ENCODE measurements around the gene ST6GALNAC3. TPM values are rescaled to one million over a fixed set of nuclear protein-coding genes. Genes with fewer than 3 reads are reported as not detected.
A peak's percentile ranks its signal among the peaks of the same experiment; 100 is the strongest.

ST6GALNAC3 gene
- total RNA-seq, 1 experiment from 2014 or later = 4.8 TPM

GRCh38 chr1:76266762-76267161 is 192.2 kb downstream of the ST6GALNAC3 start:
- Histone ChIP-seq H3K79me2 (ENCODE audit: low read length) (no peaks in the 10 kb centered on the region), H3K27ac (ENCODE audit: low read length) (peak overlapping the region; percentile 98), H3K9me2 (replicated peaks; ENCODE audit: insufficient read depth, low read length) (no peaks in the 10 kb centered on the region), H3K36me3 (ENCODE audit: insufficient read depth, low read length) (no peaks in the 10 kb centered on the region), H3K4me1 (ENCODE audit: low read length) (peaks cover 86% of the 10 kb centered on the region), H4K20me1 (ENCODE audit: insufficient read depth, low read depth, low read length) (no peaks in the 10 kb centered on the region), H3K9ac (ENCODE audit: low read length) (peak overlapping the region; percentile 73), H3K4me3 (ENCODE audit: low read length) (no peak overlapping the region), H3K27me3 (ENCODE audit: low read length) (no peaks in the 10 kb centered on the region), H2AFZ (ENCODE audit: low read length) (no peak overlapping the region), H3K9me3 (ENCODE audit: low read length) (no peaks in the 10 kb centered on the region), H3K4me2 (ENCODE audit: low read depth, low read length, poor library complexity, severe bottlenecking) (peak overlapping the region; percentile 75)
- DNase-seq = no peak

GRCh38 chr1:76267631-76268030 is 193.1 kb downstream of the ST6GALNAC3 start:
- Histone ChIP-seq H3K9me3 (ENCODE audit: low read length) (no peaks in the 10 kb centered on the region), H3K36me3 (ENCODE audit: insufficient read depth, low read length) (no peaks in the 10 kb centered on the region), H2AFZ (ENCODE audit: low read length) (no peak overlapping the region), H3K9ac (ENCODE audit: low read length) (peak overlapping the region; percentile 73), H3K79me2 (ENCODE audit: low read length) (no peaks in the 10 kb centered on the region), H3K4me3 (ENCODE audit: low read length) (peak overlapping the region; percentile 28; the same call in 1 of the 2 replicates), H3K9me2 (replicated peaks; ENCODE audit: insufficient read depth, low read length) (no peaks in the 10 kb centered on the region), H4K20me1 (ENCODE audit: insufficient read depth, low read depth, low read length) (no peaks in the 10 kb centered on the region), H3K27ac (ENCODE audit: low read length) (peak overlapping the region; percentile 98), H3K27me3 (ENCODE audit: low read length) (no peaks in the 10 kb centered on the region), H3K4me2 (ENCODE audit: low read depth, low read length, poor library complexity, severe bottlenecking) (peak overlapping the region; percentile 75), H3K4me1 (ENCODE audit: low read length) (peaks cover 82% of the 10 kb centered on the region)
- DNase-seq = peak; percentile 86

- peaks cover 81% of the 10 kb centered on the region for H3K4me1 ChIP-seq (ENCODE audit: low read length)
- peak; percentile 87 for DNase-seq
These were observed 193.8 kb downstream of the ST6GALNAC3 start for GRCh38 chr1:76268341-76268740.

GRCh38 chr1:76269155-76269554 is 194.6 kb downstream of the ST6GALNAC3 start:
- peak; percentile 75 for DNase-seq
- no peaks in the 10 kb centered on the region for H3K36me3 ChIP-seq (ENCODE audit: insufficient read depth, low read length)
- H4K20me1 ChIP-seq (ENCODE audit: insufficient read depth, low read depth, low read length) = no peaks in the 10 kb centered on the region
- H3K9me2 ChIP-seq (replicated peaks; ENCODE audit: insufficient read depth, low read length) = no peaks in the 10 kb centered on the region
- H2AFZ ChIP-seq (ENCODE audit: low read length) = no peak overlapping the region
- H3K9me3 ChIP-seq (ENCODE audit: low read length) = no peaks in the 10 kb centered on the region
- peak overlapping the region; percentile 75 for H3K4me2 ChIP-seq (ENCODE audit: low read depth, low read length, poor library complexity, severe bottlenecking)
- H3K27ac ChIP-seq (ENCODE audit: low read length) = peak overlapping the region; percentile 98
- no peaks in the 10 kb centered on the region for H3K27me3 ChIP-seq (ENCODE audit: low read length)
- H3K4me1 ChIP-seq (ENCODE audit: low read length) = peaks cover 80% of the 10 kb centered on the region
- H3K9ac ChIP-seq (ENCODE audit: low read length) = peak overlapping the region; percentile 73
- H3K79me2 ChIP-seq (ENCODE audit: low read length) = no peaks in the 10 kb centered on the region
- H3K4me3 ChIP-seq (ENCODE audit: low read length) = peak overlapping the region; percentile 33

More at GRCh38 chr1:76268341-76268740, 193.8 kb downstream of the ST6GALNAC3 start:
- no peaks in the 10 kb centered on the region for H3K27me3 ChIP-seq (ENCODE audit: low read length)
- H3K79me2 ChIP-seq (ENCODE audit: low read length) = no peaks in the 10 kb centered on the region
- H3K9me2 ChIP-seq (replicated peaks; ENCODE audit: insufficient read depth, low read length) = no peaks in the 10 kb centered on the region
- H3K4me2 ChIP-seq (ENCODE audit: low read depth, low read length, poor library complexity, severe bottlenecking) = peak overlapping the region; percentile 75
- peak overlapping the region; percentile 98 for H3K27ac ChIP-seq (ENCODE audit: low read length)
- H4K20me1 ChIP-seq (ENCODE audit: insufficient read depth, low read depth, low read length) = no peaks in the 10 kb centered on the region
- peak overlapping the region; percentile 33 for H3K4me3 ChIP-seq (ENCODE audit: low read length)
- H3K36me3 ChIP-seq (ENCODE audit: insufficient read depth, low read length) = no peaks in the 10 kb centered on the region
- H2AFZ ChIP-seq (ENCODE audit: low read length) = no peak overlapping the region
- H3K9ac ChIP-seq (ENCODE audit: low read length) = peak overlapping the region; percentile 73
- H3K9me3 ChIP-seq (ENCODE audit: low read length) = no peaks in the 10 kb centered on the region

- H3K27ac ChIP-seq (ENCODE audit: low read length) = no peak overlapping the region
- 0 out of 2 replicates have a peak overlapping the region, but pooled peaks have one; percentile 4 for H2AFZ ChIP-seq (ENCODE audit: low read length)
- no peaks in the 10 kb centered on the region for H3K9me2 ChIP-seq (replicated peaks; ENCODE audit: insufficient read depth, low read length)
- H3K9me3 ChIP-seq (ENCODE audit: low read length) = no peaks in the 10 kb centered on the region
- H3K4me2 ChIP-seq (ENCODE audit: low read depth, low read length, poor library complexity, severe bottlenecking) = no peak overlapping the region
- H3K36me3 ChIP-seq (ENCODE audit: insufficient read depth, low read length) = no peaks in the 10 kb centered on the region
- H3K9ac ChIP-seq (ENCODE audit: low read length) = no peak overlapping the region
- peaks cover 53% of the 10 kb centered on the region for H3K4me1 ChIP-seq (ENCODE audit: low read length)
- no peaks in the 10 kb centered on the region for H3K27me3 ChIP-seq (ENCODE audit: low read length)
- no peak for DNase-seq
- H3K79me2 ChIP-seq (ENCODE audit: low read length) = no peaks in the 10 kb centered on the region
- H4K20me1 ChIP-seq (ENCODE audit: insufficient read depth, low read depth, low read length) = no peaks in the 10 kb centered on the region
- no peak overlapping the region for H3K4me3 ChIP-seq (ENCODE audit: low read length)
These were observed 199.8 kb downstream of the ST6GALNAC3 start for GRCh38 chr1:76274302-76274701.

- H3K4me1 ChIP-seq (ENCODE audit: low read length) = peaks cover 53% of the 10 kb centered on the region
These were observed 200.2 kb downstream of the ST6GALNAC3 start for GRCh38 chr1:76274718-76275117.

GRCh38 chr1:76278711-76279100 is 204.2 kb downstream of the ST6GALNAC3 start:
- H2AFZ ChIP-seq (ENCODE audit: low read length) = peak overlapping the region; percentile 43
- H3K9ac ChIP-seq (ENCODE audit: low read length) = peak overlapping the region; percentile 13; the same call in 1 of the 2 replicates
- peak overlapping the region; percentile 30 for H3K4me2 ChIP-seq (ENCODE audit: low read depth, low read length, poor library complexity, severe bottlenecking)
- no peaks in the 10 kb centered on the region for H3K9me2 ChIP-seq (replicated peaks; ENCODE audit: insufficient read depth, low read length)
- no peak overlapping the region for H3K4me3 ChIP-seq (ENCODE audit: low read length)
- no peaks in the 10 kb centered on the region for H3K27me3 ChIP-seq (ENCODE audit: low read length)
- no peaks in the 10 kb centered on the region for H3K79me2 ChIP-seq (ENCODE audit: low read length)
- H3K4me1 ChIP-seq (ENCODE audit: low read length) = peaks cover 43% of the 10 kb centered on the region
- H3K27ac ChIP-seq (ENCODE audit: low read length) = peak overlapping the region; percentile 41
- H3K36me3 ChIP-seq (ENCODE audit: insufficient read depth, low read length) = no peaks in the 10 kb centered on the region
- no peaks in the 10 kb centered on the region for H3K9me3 ChIP-seq (ENCODE audit: low read length)
- no peaks in the 10 kb centered on the region for H4K20me1 ChIP-seq (ENCODE audit: insufficient read depth, low read depth, low read length)
- DNase-seq = no peak

More at GRCh38 chr1:76274718-76275117, 200.2 kb downstream of the ST6GALNAC3 start:
- no peak overlapping the region for H3K4me2 ChIP-seq (ENCODE audit: low read depth, low read length, poor library complexity, severe bottlenecking)
- H3K79me2 ChIP-seq (ENCODE audit: low read length) = no peaks in the 10 kb centered on the region
- H4K20me1 ChIP-seq (ENCODE audit: insufficient read depth, low read depth, low read length) = no peaks in the 10 kb centered on the region
- H3K27ac ChIP-seq (ENCODE audit: low read length) = no peak overlapping the region
- no peaks in the 10 kb centered on the region for H3K9me3 ChIP-seq (ENCODE audit: low read length)
- H3K4me3 ChIP-seq (ENCODE audit: low read length) = no peak overlapping the region
- DNase-seq = no peak
- H2AFZ ChIP-seq (ENCODE audit: low read length) = peak overlapping the region; percentile 4; the same call in 1 of the 2 replicates
- H3K27me3 ChIP-seq (ENCODE audit: low read length) = no peaks in the 10 kb centered on the region
- H3K9me2 ChIP-seq (replicated peaks; ENCODE audit: insufficient read depth, low read length) = no peaks in the 10 kb centered on the region
- H3K36me3 ChIP-seq (ENCODE audit: insufficient read depth, low read length) = no peaks in the 10 kb centered on the region
- H3K9ac ChIP-seq (ENCODE audit: low read length) = no peak overlapping the region

- DNase-seq = peak; percentile 54
- Histone ChIP-seq H3K4me1 (ENCODE audit: low read length) (peaks cover 44% of the 10 kb centered on the region), H3K9me3 (ENCODE audit: low read length) (no peaks in the 10 kb centered on the region), H3K27ac (ENCODE audit: low read length) (peak overlapping the region; percentile 46), H4K20me1 (ENCODE audit: insufficient read depth, low read depth, low read length) (no peaks in the 10 kb centered on the region), H3K9ac (ENCODE audit: low read length) (peak overlapping the region; percentile 13; the same call in 1 of the 2 replicates), H3K79me2 (ENCODE audit: low read length) (no peaks in the 10 kb centered on the region), H2AFZ (ENCODE audit: low read length) (peak overlapping the region; percentile 43), H3K27me3 (ENCODE audit: low read length) (no peaks in the 10 kb centered on the region), H3K4me2 (ENCODE audit: low read depth, low read length, poor library complexity, severe bottlenecking) (peak overlapping the region; percentile 30), H3K4me3 (ENCODE audit: low read length) (no peak overlapping the region), H3K36me3 (ENCODE audit: insufficient read depth, low read length) (no peaks in the 10 kb centered on the region), H3K9me2 (replicated peaks; ENCODE audit: insufficient read depth, low read length) (no peaks in the 10 kb centered on the region)
These were observed 204.7 kb downstream of the ST6GALNAC3 start for GRCh38 chr1:76279101-76279748.
